Measurements from ENCODE around the gene PRR12.

GRCh38 chr19:49642492-49643035 lies 51.6 kb downstream of the PRR12 start:
- no peak for TF ChIP-seq EP300 (IDR thresholded peaks at IDR 0.05)
- TF ChIP-seq CTCF (IDR thresholded peaks at IDR 0.05), result no peak
